ENCODE data around the gene RPL10.

RPL10 gene

GRCh38 chrX:154445776-154446175 is 47.6 kb downstream of the RPL10 start:
- TF ChIP-seq CTCF (IDR thresholded peaks at IDR 0.05; ENCODE audit: extremely low read depth, missing control alignments): no peak

GRCh38 chrX:154446430-154446829 is 48.3 kb downstream of the RPL10 start:
- DNase-seq (ENCODE audit: low spot score): no peak
- no peak for TF ChIP-seq CTCF (IDR thresholded peaks at IDR 0.05; ENCODE audit: extremely low read depth, missing control alignments)

More at GRCh38 chrX:154445776-154446175, 47.6 kb downstream of the RPL10 start:
- no peak for DNase-seq (ENCODE audit: low spot score)

GRCh38 chrX:154448484-154448883 is 50.3 kb downstream of the RPL10 start:
- DNase-seq (ENCODE audit: low spot score): no peak
- no peak for TF ChIP-seq CTCF (IDR thresholded peaks at IDR 0.05; ENCODE audit: extremely low read depth, missing control alignments)

- no peak for TF ChIP-seq CTCF (IDR thresholded peaks at IDR 0.05; ENCODE audit: extremely low read depth, missing control alignments)
Measured at GRCh38 chrX:154449618-154450017, 51.4 kb downstream of the RPL10 start.

GRCh38 chrX:154450312-154450711 is 52.1 kb downstream of the RPL10 start:
- no peak for DNase-seq (ENCODE audit: low spot score)
- TF ChIP-seq CTCF (IDR thresholded peaks at IDR 0.05; ENCODE audit: extremely low read depth, missing control alignments): no peak

More at GRCh38 chrX:154449618-154450017, 51.4 kb downstream of the RPL10 start:
- no peak for DNase-seq (ENCODE audit: low spot score)
